Measurements from ENCODE around the gene UFSP1. TPM values are rescaled to one million over a fixed set of nuclear protein-coding genes. Genes with fewer than 3 reads are reported as not detected.
"Not testable (repeated sequence)": the region's sequence is repeated elsewhere in the genome, so short reads cannot be mapped to it uniquely, and the experiment has no call there.

UFSP1 gene
- total RNA-seq (1 to 10 TPM; 1.5 to 5.8 TPM), polyA plus RNA-seq (1 to 10 TPM; 5.2 to 6.2 TPM)
- long read RNA-seq, donor 1, partial matches to known transcripts, result 0 of 2 reads
- long read RNA-seq, donor 1, other reads (novel, unspliced or antisense), result 0 of 2 reads
- long read RNA-seq, donor 2, partial matches to known transcripts, result 0 of 1 reads
- long read RNA-seq, donor 2, other reads (novel, unspliced or antisense), result 0 of 1 reads
- long read RNA-seq, donor 3, partial matches to known transcripts, result 0 of 1 reads
- long read RNA-seq, donor 3, other reads (novel, unspliced or antisense), result 0 of 1 reads
- long read RNA-seq, donor 4, result 0 reads
- long read RNA-seq, donor 5, partial matches to known transcripts, result 0 of 4 reads
- long read RNA-seq, donor 5, other reads (novel, unspliced or antisense), result 0 of 4 reads

GRCh38 chr7:100888988-100889750 lies at the start of gene UFSP1:
Gene UFSP1, minus strand, starts transcription at chr7:100889715. Its CDS starts 444 bp downstream, at chr7:100889271.
- TF ChIP-seq CTCF (IDR thresholded peaks at IDR 0.05; ENCODE audit: control extremely low read depth, extremely low read depth), result no peak
- Histone ChIP-seq H3K4me3 (peak within 1 kb of the TSS; percentile 73), H3K27me3 (ENCODE audit: control insufficient read depth in 3 of 3, insufficient read depth in 3 of 3, low read length in 2 of 3) (no peaks in the 10 kb centered on the region), H3K27ac (ENCODE audit: low read depth in 1 of 2, low read length in 1 of 2) (peak within 1 kb of the TSS; percentile 83 to 94), H3K9me3 (ENCODE audit: control insufficient read depth in 4 of 4, insufficient read depth in 3 of 4, low read length in 3 of 4) (no peaks in the 10 kb centered on the region), H3K4me1 (ENCODE audit: control insufficient read depth in 5 of 5, insufficient read depth in 5 of 5, low read length in 5 of 5) (peaks cover 4 to 38% (median 17%) of the 10 kb centered on the region in 5 donors), H3K9ac (ENCODE audit: insufficient read depth in 1 of 2, low read length in 2 of 2) (peak within 1 kb of the TSS in 1 of 2 donors; percentile 56), H3K36me3 (ENCODE audit: control insufficient read depth in 4 of 4, insufficient read depth in 4 of 4, low read length in 4 of 4) (peaks cover 11 to 40% (median 39%) of the 10 kb centered on the region in 4 donors)
- ATAC-seq (ENCODE audit: insufficient read depth, low FRiP score), result peak; percentile 32
- WGBS, 2 donors, result 4 to 6% methylated on average over 54 to 72 of the region's 73 CpGs
- peak in 1 of 3 donors; percentile 24 for DNase-seq

GRCh38 chr7:100936167-100936566 lies 46.7 kb upstream of the UFSP1 start:
- DNase-seq; ATAC-seq (ENCODE audit: insufficient read depth, low FRiP score); H3K36me3 ChIP-seq (ENCODE audit: control insufficient read depth in 4 of 4, insufficient read depth in 4 of 4, low read length in 4 of 4); H3K4me3 ChIP-seq; H3K27ac ChIP-seq (ENCODE audit: low read depth in 1 of 2, low read length in 1 of 2); H3K4me1 ChIP-seq (ENCODE audit: control insufficient read depth in 5 of 5, insufficient read depth in 5 of 5, low read length in 5 of 5); H3K9ac ChIP-seq (ENCODE audit: insufficient read depth in 1 of 2, low read length in 2 of 2); H3K27me3 ChIP-seq (ENCODE audit: control insufficient read depth in 3 of 3, insufficient read depth in 3 of 3, low read length in 2 of 3); H3K9me3 ChIP-seq (ENCODE audit: control insufficient read depth in 4 of 4, insufficient read depth in 3 of 4, low read length in 3 of 4): not testable (repeated sequence)
- WGBS, 2 donors, result 90 to 96% methylated on average over 7 of the region's 7 CpGs

GRCh38 chr7:100935381-100935780 lies 45.9 kb upstream of the UFSP1 start:
- H3K9ac ChIP-seq (ENCODE audit: insufficient read depth in 1 of 2, low read length in 2 of 2); DNase-seq; ATAC-seq (ENCODE audit: insufficient read depth, low FRiP score); H3K4me1 ChIP-seq (ENCODE audit: control insufficient read depth in 5 of 5, insufficient read depth in 5 of 5, low read length in 5 of 5); H3K9me3 ChIP-seq (ENCODE audit: control insufficient read depth in 4 of 4, insufficient read depth in 3 of 4, low read length in 3 of 4); H3K27me3 ChIP-seq (ENCODE audit: control insufficient read depth in 3 of 3, insufficient read depth in 3 of 3, low read length in 2 of 3); H3K36me3 ChIP-seq (ENCODE audit: control insufficient read depth in 4 of 4, insufficient read depth in 4 of 4, low read length in 4 of 4); H3K27ac ChIP-seq (ENCODE audit: low read depth in 1 of 2, low read length in 1 of 2); H3K4me3 ChIP-seq: not testable (repeated sequence)
- WGBS, 2 donors, result 60% methylated on average over 2 of the region's 2 CpGs

- H3K9me3 ChIP-seq (ENCODE audit: control insufficient read depth in 4 of 4, insufficient read depth in 3 of 4, low read length in 3 of 4), result no peaks in the 10 kb centered on the region
Observed at GRCh38 chr7:100933734-100934133, 44.2 kb upstream of the UFSP1 start.

More at GRCh38 chr7:100933734-100934133, 44.2 kb upstream of the UFSP1 start:
- Histone ChIP-seq H3K36me3 (ENCODE audit: control insufficient read depth in 4 of 4, insufficient read depth in 4 of 4, low read length in 4 of 4) (no peaks in the 10 kb centered on the region), H3K9ac (ENCODE audit: insufficient read depth in 1 of 2, low read length in 2 of 2) (no peak overlapping the region), H3K27ac (ENCODE audit: low read depth in 1 of 2, low read length in 1 of 2) (no peak overlapping the region), H3K27me3 (ENCODE audit: control insufficient read depth in 3 of 3, insufficient read depth in 3 of 3, low read length in 2 of 3) (no peaks in the 10 kb centered on the region), H3K4me3 (no peak overlapping the region), H3K4me1 (ENCODE audit: control insufficient read depth in 5 of 5, insufficient read depth in 5 of 5, low read length in 5 of 5) (no peaks in the 10 kb centered on the region)
- TF ChIP-seq CTCF (IDR thresholded peaks at IDR 0.05; ENCODE audit: control extremely low read depth, extremely low read depth), result no peak
- ATAC-seq (ENCODE audit: insufficient read depth, low FRiP score) (no peak), DNase-seq (no peak)
- 58 to 60% methylated on average over 4 of the region's 4 CpGs for WGBS, 2 donors

Data from lung (tissue), 16 donors.